Suppressor macrophage treated with lipopolysaccharide for 1 hour (primary cell): ENCODE measurements around the gene OSGIN1.
"Not testable (repeated sequence)": the region's sequence is repeated elsewhere in the genome, so short reads cannot be mapped to it uniquely, and the experiment has no call there.

Source experiments
- DNase-seq, 3 donors: peaks; one replicate each; pipeline ENCODE4 v3.0.0-alpha.2; 2020 to 2022

Gene OSGIN1

DNA sequence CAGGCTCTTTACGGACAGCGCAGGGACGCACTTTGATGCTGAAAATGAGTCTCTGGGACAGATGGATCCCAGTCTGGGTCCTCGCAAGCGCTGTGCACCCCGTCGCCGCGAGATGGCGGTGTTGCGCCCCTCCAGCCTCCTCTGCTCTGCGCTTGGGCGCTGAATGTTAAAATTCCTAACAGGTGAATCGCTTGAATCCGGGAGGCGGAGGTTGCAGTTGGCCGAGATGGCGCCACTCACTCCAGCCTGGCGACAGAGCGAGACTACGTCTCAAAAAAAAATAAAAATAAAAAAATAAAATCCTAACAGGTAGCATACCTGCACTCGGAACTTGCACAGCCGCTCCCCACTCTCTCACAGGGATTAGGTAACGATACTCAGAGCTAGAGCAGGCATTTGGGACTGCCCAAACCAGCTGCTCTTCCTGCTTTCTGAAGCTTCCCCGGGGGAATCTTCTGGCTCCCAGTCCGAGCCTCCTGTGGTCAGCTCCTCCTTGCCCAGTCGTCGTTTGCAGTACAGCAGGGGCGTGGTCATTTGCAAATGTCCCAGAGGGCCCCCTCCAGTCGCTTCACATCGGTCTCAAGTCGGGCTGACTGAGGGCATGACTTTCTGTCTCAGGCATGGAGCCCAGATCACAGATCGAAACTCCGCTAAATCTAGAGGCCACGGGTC lies 26.2 kb upstream of the OSGIN1 start:
- DNase-seq = peak; percentile 55 to 75 (median 69)

DNA sequence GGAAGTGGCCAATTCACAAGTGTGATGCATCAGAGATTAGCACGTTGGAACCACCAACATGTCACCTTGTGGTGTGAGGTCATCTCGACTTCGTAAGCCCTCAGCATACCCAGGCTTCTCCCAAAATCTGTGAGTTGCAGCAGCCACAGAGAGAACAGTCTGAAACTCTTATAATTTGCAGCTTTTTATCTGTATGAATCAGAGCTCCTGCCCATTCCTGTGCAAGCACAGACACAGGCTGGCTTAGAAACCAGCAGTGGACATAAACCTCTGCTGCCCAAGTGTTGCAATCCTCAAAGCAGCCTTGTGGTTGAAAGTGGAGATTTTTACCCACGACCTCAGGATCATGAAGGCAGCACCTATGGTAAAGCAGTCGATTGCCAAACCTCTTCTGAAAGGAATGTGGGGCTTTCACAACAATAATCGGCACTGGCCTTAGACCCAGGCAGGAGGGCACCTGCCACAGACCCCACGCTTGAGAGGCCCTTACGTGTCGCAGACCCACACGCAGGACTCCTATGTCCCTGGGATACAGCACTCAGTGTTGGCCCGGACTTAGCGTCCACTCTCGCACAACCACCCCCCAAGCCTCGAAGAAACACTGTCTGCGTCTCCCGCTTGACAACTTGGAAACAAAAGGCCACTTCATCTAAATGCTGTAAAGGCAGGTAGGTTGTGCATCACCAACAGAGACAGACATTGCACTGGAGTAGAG lies 24.5 kb upstream of the OSGIN1 start:
- no peak for DNase-seq

DNA sequence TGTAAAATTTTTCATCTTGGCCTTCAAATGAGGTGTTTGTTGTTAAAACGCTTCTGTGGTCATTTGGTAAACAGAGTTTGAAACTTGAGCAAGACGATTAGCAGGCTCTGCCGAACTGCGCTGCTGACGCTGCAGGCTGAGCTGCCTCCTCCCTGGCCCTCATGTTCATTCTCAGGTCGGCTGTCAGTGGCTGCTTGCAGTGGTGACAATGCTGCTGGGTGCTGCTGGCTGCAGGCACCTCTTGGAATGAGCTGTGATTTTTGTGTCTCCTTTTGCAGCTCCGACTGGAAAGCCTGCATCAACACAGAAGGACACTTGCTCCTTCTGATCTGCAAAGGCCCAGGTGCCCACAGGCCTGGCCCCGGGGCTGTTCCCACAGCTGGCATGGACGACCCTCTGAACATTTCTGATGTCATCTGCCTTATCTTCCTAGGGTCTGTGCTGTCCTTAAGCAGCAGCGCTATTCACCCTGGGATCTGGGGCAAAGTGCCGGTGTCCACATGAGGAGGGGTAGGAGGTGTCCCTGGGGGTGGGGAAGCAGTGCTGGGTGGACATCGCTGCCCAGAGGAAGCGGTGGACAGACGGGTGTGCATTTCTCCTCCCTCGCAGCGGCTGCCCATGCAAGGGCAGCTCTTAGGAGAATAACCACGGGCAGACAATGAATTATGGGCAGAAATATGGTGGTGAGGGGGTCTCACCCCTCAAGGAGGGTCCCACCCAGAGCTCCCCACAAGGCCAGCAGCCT lies 23.1 kb upstream of the OSGIN1 start:
- DNase-seq = no peak

DNA sequence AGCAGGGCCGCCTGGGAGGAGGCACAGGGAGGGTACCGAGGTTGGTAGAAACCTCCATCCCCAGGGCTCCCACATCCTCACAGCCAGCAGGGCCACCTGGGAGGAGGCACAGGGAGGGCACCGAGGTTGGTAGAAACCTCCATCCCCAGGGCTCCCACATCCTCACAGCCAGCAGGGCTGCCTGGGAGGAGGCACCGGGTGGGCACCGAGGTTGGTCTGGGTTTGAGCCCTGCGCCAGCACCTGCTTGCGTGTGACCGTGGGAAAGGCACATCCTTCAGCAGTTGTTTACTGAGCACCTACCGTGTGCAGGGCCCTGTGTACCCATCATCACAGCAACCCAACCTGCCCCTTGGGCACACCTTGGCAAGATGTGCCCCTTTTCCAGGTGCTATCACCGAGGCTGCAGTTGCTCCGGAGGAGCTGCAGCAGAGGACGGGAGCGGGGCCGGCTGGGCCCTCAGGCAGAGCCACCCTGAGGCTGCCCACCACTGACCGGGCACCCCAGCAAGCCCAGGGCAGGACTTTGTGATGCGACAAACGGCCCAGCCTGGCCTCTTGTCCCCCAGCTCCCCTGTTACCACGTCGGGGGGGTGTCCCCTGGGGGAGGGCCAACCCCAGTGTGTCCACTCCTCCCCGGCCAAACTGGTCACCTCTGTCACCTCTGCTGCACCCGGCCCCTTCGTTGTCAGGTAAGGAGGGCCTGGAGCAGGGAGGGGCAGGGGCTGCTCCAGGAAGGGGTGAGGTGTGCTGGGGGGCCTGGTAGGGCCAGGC lies 22.1 kb upstream of the OSGIN1 start:
- DNase-seq = no peak

DNA sequence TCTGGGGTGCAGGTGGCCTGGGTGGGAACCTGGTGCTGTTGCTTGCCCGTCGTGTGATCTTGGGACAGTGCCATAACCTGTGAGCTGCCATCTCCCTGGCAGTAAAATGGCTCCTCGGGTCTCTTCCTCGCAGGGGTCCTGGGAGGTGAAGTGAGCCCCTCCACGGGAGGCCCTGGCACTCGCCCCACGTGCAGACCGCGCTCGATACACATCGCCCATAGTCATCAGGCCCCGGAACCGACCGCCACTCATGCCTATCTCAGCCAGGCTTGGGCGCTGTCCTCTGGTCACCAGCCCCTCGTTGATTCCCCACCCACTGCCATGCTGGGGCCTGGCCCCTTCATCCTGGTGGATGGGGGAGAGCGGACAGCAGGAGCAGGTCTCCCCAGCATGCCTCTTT lies 21.5 kb upstream of the OSGIN1 start:
- no peak for DNase-seq

DNA sequence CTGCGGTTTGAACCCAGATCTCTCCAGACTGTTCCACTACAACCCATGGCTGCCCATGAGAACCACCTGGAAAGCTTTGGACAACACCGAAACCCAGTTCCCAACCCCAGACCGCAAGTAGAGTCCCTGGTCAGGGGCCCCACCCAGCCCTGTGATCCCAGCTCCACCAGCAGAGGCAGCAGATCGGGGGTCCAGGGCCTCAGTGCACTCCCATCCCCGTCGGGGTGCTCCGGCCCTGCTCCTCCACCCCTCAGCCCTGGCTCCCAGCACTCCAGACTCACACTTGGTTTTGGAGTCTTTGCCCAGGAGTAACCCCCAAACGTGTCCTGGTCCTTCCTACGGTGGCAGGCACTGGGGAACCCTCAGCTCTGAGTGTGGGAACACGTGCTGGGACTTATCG lies 20.7 kb upstream of the OSGIN1 start:
- no peak for DNase-seq

DNA sequence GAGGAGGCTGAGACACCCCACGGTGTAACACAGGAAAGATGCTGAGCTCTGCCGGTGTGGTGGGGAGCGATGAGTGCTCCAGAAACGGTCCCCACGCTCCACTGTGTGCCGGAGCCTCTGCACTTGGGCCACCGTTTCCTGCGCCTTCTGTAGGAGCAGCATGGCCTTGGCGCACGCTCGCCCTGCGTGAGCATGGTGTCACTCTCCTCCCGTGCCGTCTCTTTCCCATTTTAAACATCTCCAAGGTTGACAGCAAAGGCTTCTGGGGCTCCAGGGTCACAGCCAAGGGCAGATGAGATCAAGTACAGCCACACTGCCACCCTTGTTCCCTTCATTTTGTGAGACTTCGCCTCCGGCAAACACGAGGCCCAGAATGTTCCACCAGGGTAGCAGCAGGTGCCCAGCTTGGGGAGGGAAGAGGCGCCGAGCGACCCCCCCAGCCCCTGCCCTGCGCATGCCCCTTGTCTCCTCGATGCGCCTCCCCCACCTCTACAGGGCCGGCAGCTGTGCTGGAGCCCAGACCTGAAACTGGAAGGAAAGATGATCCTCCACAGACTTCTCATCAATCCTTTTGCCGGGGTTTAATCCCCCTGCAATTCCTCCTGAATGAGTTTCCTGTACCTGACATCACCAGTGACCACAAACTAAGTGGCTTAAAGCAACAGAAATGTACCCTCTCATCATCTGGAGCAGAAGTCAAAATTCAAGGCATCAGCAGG lies 19.9 kb upstream of the OSGIN1 start:
- no peak for DNase-seq

DNA sequence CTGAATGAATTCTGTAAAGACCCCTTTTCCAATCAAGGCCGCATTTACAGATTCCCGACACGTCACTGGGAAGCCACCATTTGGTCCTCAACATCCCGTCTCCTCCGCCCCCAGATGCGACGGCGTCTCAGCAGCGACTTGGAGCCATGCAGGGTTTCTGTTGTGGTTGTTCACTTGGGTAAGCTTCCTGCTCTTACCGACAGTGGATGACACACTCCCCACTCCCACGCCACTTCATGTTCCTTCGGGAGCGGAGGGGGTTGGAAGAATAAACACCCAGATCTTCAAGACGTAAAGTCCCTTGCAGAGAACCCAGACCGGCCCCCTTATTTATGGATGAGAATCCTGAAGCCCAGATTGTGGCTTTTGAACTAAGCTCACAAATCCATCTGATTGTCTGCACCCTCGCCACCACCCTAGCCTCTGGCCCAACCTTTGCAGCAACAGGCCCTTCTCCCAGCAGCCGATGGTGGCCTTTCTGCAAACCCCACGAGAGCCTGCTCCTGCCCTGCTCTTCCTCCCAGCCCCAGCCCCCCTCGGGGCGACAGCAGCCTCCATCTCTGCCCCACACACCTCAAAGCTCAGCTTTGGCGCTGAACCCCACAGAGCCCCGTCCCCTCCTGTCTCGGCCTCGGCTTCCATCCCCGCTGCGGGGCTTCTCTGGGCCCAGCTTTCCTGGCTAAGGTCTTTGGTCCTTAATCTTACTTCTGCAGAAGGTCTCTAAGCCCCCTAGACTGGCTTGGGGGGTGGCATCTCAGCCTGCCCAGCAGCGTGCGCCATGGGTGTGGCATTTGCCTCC lies 19.0 kb upstream of the OSGIN1 start:
- peak in 2 of 3 donors; percentile 6 to 24 for DNase-seq

DNA sequence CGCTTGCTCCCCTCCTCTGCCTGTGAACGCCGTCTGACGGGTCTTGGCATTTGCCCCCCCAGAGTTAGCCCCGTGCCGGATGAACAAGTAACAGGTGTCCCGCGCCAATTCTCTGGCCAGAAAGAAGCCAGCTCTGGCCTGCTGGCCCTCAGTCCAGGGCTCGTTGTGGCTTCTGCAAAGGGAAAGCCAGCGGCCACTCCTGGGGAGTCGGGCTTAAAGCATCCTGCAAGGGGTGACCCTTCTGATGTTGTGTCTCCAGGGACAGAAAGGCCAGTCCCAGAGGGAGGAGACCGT lies 18.4 kb upstream of the OSGIN1 start:
- no peak for DNase-seq

DNA sequence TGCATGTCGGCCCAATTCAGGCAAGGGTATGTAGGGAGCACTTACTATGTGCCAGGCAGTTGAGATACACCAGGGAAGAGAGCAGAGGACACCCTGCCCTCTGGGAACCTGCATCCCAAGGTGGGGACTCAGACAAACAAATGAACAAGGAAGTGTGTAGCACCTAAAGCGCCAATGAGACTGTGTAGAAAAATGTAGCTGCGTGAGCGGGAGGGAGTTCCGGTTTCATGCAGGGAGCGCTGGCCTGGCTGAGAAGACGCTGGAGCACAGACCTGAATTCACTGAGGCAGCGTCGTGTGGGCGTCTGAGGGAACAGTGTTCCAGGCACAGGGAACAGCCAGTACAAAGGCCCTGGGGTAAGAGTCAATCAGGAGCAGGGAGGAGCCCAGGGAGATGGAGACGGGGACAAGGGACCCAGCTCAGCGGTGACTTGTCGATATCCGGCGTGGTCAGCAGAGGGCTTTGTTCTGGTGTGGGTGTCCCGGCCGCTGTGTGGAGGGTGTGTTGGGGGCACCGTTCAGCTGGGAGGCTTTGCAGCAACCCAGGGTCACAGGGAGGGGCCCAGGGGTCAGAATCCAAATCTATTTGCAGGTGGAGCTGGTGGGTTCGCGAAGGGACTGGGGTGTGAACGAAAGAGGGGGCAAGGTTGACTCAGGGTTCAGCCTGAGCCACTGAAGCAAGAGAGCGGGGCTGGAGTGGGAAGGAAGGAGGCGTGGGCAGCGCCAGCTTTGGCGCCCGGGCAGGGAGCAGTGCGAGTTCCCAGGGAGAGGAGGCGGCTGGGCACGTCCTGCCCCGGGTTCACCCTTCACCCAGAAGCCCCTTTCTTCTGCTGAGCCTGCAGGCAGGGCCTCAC lies 17.8 kb upstream of the OSGIN1 start:
- no peak for DNase-seq

DNA sequence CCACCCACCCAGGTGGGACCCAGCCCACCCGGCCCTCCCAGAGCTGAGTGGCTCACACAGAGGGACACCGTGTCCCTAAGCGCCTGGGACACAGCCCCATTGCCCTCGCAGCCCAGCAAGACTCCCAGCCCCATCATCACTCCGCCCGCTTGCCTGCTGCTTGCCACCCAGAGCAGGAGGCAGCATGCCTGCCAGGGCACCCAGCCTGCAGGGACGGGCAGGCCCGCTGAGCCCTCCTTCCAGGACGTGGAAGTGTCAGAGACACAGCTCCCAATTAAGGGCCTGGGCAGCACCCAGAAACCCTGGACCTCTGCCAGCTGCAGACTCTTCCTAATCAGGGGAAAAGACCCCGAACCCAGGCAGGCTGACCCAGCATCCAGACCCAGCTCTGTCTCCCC lies 17.2 kb upstream of the OSGIN1 start:
- DNase-seq = no peak

DNA sequence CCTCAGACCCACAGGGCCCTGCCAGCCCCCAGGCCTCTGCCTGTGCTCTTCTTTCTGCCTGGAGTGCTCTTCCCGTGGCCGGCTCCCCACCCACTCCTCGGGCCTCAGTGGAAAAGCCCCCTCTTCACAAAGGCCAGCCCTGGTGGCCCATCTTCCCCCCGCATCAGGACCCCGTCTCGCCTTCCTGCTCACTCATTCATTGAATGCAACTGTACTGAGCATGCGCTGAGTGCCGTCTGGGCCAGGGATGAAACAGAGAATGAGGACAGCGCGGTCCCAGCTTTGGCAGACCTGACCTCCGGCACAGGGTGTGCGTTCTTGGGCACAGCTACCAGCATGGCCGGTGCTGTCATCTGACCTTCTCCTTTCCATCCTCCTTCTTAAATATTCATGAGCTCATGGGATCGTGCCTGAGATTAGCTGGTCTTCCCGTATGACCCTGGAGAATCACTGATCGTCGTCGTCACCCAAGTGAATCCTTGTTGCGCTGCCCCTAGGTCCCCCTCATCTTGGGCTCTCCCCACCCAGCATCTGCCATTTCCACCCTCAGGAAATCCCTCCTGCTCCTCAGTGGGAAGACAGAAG lies 16.4 kb upstream of the OSGIN1 start:
- no peak for DNase-seq

DNA sequence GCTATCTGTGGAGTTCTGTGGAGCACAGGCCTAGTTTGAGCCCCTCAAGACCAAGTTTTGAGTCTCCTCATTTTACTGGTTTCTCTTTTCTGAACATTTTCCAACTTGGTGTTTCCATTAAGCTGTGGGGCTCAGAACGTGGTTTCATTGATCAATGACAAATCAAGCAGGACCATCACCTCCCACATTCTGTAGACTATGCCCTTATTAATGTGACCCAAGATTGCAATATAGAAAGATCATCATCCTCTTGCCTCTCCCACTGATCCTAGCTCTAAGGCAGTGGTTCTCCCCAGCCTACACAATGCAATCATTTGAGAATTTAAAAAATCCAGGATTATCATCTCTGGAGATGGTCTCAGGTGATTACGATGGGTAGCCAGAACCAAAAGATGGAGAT lies 15.8 kb upstream of the OSGIN1 start:
- no peak for DNase-seq

DNA sequence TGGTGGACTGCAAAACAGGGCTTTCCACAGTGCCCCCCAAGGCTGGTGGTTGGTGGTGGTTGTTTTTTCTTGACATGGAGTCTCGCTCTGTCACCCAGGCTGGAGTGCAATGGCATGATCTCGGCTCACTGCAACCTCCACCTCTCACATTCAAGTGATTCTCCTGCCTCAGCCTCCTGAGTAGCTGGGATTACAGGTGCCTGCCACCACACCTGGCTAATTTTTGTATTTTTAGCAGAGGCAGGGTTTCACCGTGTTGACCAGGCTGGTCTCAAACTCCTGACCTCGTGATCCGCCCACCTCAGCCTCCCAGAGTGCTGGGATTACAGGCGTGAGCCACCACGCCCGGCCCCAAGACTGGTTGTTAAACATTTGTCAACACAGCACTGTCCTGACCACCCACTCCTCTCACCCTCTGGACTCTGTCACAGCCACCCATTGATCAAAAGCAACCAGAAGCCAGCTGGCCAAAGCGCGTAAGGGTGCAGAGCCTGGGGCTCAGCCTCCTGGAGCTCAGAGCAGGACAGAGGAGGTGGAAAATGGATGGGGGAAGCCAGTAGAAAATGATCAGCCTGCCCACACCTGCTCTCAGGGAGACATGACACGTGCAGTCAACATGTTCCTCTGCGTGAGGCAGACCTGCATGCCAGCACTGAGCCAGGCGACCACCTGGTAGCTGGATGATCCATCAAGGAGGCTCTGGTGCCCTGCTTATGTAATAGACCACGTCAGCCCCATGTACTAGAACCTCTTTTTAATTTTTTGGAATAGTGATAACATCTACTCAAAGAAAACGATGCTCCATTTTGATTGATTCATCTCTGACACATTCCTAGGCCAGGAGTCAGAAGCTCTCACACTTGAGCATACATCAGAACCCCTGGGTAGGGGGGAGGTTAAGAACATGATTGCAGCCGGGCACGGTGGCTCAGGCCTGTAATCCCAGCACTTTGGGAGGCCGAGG lies 14.8 kb upstream of the OSGIN1 start:
- DNase-seq = no peak

DNA sequence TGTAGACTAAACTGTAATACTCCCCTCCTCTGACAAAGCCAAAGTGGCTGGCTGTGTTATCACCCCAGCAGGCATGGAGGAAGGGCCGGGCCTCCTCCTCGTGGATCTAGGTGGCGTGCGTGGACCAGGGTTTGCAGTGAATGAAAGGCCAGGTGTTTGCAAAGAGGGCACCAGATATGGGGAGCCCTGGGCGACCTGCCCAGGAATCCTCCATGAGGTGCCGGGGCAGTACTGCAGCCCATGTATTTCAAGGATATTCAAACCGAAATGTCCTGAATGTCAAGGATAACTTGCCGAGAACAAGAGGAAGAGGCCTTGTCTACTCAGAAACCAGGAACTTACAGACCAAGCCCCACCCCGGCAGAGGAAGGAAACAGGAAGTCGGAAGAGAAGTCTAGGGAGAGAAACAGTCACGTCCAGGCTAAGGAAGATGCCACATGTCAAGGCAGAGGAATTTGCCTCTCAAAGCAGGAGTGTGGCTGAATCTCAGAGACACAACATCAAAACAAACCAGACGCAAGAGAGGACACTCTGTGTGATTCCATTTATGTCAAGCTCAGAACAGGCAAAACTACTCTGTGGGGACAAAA lies 13.7 kb upstream of the OSGIN1 start:
- DNase-seq = peak; percentile 60 to 69 (median 69)

DNA sequence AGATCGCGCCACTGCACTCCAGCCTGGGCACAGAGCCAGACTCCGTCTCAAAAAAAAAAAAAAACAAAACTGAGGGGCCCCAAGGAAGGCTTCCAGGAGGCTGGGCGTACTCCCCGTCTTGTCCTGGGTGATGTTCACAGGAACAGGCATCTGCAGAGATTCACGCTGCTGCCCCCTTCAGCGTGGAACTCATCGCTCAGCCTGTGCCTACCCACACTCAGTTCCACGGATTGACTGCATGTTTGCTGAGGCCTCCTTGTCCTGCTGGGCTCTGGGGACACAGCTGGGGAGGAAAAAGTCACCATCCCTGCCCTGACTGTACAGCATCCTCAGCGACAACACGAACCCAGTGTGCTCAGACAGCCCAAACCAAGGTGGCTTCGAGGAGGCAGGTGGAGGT lies 12.9 kb upstream of the OSGIN1 start:
- DNase-seq = no peak

DNA sequence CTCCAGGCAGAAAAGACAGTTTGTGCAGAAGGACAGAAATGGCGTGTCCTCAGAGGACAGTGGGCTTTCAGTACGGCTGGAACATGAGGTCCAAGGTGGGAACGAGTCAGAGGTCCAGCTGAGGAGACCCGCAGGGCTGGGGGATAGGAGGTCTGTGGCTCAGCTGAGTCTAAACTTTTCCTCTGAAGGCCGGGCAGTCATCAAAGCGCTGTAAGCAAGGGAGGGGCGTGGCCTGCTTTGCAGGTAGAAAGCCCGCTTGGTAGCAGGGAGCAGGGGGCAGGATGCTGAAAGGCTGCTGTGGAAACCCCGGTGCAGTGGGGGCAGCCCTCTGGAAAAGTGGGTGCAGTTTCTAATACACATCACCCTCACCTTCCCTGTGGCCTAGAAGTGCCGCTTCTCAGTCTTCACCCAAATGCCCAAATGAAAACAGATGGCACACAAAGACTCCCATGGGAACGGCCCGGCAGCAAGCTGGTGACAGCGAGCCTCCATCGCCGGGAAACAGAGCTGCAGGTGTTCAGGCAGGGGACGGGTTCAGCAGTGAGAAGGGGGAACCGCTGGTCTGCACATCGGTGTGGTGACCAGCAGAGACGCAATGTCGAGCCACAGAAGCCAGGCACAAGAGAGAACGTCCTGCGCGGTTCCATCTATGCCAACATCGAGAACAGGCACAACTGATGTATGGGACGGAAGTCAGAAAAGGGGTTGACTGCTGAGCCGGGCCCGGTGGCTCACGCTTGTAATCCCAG lies 12.2 kb upstream of the OSGIN1 start:
- no peak for DNase-seq

DNA sequence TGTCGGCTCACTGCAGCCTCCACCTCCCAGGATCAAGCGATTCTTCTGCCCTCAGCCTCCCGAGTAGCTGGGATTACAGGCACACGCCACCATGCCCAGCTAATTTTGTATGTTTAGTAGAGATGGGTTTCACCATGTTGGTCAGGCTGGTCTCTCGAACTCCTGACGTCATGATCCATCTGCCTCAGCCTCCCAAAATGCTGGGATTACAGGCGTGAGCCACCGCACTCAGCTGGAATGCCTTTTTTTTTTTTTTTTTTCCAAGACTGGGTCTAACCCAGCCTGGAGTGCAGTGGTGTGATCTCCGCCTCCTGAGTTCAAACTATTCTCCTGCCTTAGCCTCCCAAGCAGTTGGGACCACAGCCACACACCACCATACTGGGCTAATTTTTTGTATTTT lies 11.5 kb upstream of the OSGIN1 start:
- not testable (repeated sequence) for DNase-seq
